ENCODE data around the gene TMEM79. TPM values are rescaled to one million over a fixed set of nuclear protein-coding genes. Genes with fewer than 3 reads are reported as not detected.

Gene TMEM79
- total RNA-seq, 4 donors from 2014 or later: 81.0 to 120 (median 97.5) TPM

DNA sequence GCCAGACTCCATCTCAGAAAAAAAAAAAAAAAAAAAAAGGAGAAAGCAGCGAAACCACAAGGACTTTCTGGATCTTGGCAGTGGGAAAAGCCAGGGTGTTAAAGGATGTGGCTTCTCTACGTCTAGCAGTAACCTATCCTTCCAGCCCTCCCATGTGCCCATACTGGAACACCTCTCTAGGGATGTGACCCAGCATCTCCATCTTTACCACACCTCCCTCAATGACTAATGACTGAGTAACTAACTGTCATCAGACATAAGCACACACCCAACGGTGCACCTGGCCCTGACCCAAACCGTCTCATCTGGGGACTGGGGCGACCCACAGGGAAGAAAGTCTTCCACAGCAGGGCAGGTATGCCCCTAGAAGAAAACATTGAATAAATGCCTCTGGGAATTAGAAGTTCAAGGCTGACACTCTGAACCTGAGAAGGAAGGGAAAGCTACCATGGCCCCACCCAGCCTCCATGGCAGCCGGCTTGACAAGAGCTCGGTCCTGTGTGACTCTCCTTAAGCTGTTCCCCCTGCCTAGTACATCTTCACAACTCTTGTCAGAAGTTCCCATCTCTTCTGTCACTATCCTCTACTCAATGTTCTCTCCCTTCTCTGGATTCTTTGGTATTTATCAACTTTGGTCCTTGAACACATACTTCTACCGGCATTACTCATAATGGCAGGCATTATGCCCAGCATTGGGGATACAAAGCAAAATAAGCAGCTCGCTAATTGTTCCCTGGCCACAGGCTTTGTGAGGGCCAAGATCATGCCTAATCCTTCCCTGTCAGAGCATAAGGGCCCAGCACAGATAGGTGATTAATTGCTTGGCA lies 21.5 kb upstream of the TMEM79 start:
- DNase-seq (ENCODE audit: low spot score in 2 of 2): no peak
- peaks cover 94% of the 10 kb centered on the region for H3K36me3 ChIP-seq
- no peak overlapping the region for H3K4me3 ChIP-seq
- H3K4me1 ChIP-seq: peaks cover 13% of the 10 kb centered on the region
- H3K27ac ChIP-seq: peak overlapping the region; percentile 45
- TF ChIP-seq POLR2AphosphoS5 (IDR thresholded peaks at IDR 0.05) (peak in 1 of 3 donors; percentile 35), EP300 (IDR thresholded peaks at IDR 0.05) (no peak), POLR2A (IDR thresholded peaks at IDR 0.05) (no peak)
- TF ChIP-seq, protein P1, sequence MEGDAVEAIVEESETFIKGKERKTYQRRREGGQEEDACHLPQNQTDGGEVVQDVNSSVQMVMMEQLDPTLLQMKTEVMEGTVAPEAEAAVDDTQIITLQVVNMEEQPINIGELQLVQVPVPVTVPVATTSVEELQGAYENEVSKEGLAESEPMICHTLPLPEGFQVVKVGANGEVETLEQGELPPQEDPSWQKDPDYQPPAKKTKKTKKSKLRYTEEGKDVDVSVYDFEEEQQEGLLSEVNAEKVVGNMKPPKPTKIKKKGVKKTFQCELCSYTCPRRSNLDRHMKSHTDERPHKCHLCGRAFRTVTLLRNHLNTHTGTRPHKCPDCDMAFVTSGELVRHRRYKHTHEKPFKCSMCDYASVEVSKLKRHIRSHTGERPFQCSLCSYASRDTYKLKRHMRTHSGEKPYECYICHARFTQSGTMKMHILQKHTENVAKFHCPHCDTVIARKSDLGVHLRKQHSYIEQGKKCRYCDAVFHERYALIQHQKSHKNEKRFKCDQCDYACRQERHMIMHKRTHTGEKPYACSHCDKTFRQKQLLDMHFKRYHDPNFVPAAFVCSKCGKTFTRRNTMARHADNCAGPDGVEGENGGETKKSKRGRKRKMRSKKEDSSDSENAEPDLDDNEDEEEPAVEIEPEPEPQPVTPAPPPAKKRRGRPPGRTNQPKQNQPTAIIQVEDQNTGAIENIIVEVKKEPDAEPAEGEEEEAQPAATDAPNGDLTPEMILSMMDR (IDR thresholded peaks at IDR 0.05): no peak
- no peaks in the 10 kb centered on the region for H3K27me3 ChIP-seq
- no peaks in the 10 kb centered on the region for H3K9me3 ChIP-seq
- WGBS: 54% methylated on average over 9 of the region's 9 CpGs

DNA sequence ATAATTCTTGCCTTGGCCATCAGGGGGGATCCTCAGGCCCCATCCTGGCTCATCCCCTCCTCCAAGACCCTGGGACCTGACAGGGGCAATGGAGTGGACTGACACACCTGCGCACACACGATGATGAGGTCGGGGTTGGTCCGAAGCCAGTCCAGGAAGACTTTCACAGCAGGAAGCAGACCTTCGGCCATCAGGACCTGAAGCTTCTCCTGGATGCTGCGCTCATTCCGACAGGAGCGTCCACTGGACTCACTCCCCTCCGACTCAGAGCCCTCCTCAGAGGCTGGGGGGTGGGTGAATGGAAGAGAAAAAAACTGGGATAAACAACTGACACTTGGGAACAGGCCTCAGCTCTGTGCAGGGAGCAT lies 20.9 kb upstream of the TMEM79 start:
- peaks cover 94% of the 10 kb centered on the region for H3K36me3 ChIP-seq
- 87% methylated on average over 9 of the region's 9 CpGs for WGBS
- H3K4me3 ChIP-seq: no peak overlapping the region
- no peaks in the 10 kb centered on the region for H3K27me3 ChIP-seq
- DNase-seq (ENCODE audit: low spot score in 2 of 2): no peak
- H3K4me1 ChIP-seq: peaks cover 13% of the 10 kb centered on the region
- peak overlapping the region; percentile 45 for H3K27ac ChIP-seq
- TF ChIP-seq POLR2AphosphoS5 (IDR thresholded peaks at IDR 0.05) (no peak), EP300 (IDR thresholded peaks at IDR 0.05) (no peak), POLR2A (IDR thresholded peaks at IDR 0.05) (no peak)
- TF ChIP-seq, protein P1 (IDR thresholded peaks at IDR 0.05): no peak
- H3K9me3 ChIP-seq: no peaks in the 10 kb centered on the region

DNA sequence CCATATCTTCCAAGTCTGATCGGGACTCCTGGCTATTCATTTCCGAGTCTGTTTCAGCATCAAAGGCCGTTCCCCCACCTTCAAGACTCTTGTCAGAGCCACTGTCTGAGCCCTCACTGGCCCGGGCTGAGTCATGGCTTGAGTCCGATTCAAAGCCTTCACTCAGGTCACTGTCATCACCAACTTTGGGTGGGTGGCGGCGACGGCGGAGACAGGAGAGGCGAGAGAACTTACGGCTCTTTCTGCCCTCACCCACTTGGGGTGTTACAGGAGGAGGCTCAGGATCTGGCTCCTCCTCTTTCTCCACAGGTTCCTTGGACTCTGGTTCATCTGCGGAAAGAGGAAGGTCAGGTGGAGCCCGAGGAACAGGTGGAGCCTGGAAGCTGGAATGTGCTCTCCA lies 18.1 kb upstream of the TMEM79 start:
- Histone ChIP-seq H3K36me3 (peaks cover 94% of the 10 kb centered on the region), H3K9me3 (no peaks in the 10 kb centered on the region), H3K4me3 (no peak overlapping the region), H3K27ac (no peak overlapping the region), H3K4me1 (peaks cover 8% of the 10 kb centered on the region), H3K27me3 (no peaks in the 10 kb centered on the region)
- 85% methylated on average over 13 of the region's 13 CpGs for WGBS
- TF ChIP-seq, protein P1 (IDR thresholded peaks at IDR 0.05): no peak
- no peak for TF ChIP-seq EP300 (IDR thresholded peaks at IDR 0.05)
- TF ChIP-seq POLR2A (IDR thresholded peaks at IDR 0.05): no peak
- no peak for TF ChIP-seq POLR2AphosphoS5 (IDR thresholded peaks at IDR 0.05)
- no peak for DNase-seq (ENCODE audit: low spot score in 2 of 2)

DNA sequence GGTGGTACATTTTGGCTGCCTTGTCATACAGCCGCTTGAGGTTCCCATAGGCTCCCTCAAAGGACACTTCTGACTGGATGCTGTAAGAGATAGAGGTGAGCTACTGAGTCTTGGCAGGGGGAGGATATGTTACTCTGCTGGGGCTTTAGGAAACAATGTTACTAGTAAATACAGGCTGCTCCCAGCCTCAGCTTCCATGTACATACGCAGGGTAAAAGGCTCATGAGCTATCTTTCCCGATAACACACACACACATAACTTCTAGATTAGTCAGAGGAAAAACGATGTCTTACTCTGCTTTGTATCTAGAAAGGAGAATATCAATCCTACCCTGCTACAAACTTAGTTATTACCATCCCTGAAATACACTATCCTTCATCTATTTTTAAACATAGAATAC lies 15.8 kb upstream of the TMEM79 start:
- Histone ChIP-seq H3K4me1 (no peaks in the 10 kb centered on the region), H3K36me3 (peaks cover 94% of the 10 kb centered on the region), H3K27ac (no peak overlapping the region), H3K4me3 (no peak overlapping the region), H3K9me3 (no peaks in the 10 kb centered on the region), H3K27me3 (no peaks in the 10 kb centered on the region)
- WGBS: 82% methylated on average over 4 of the region's 4 CpGs
- DNase-seq (ENCODE audit: low spot score in 2 of 2): no peak
- TF ChIP-seq EP300 (IDR thresholded peaks at IDR 0.05): no peak
- no peak for TF ChIP-seq POLR2A (IDR thresholded peaks at IDR 0.05)
- TF ChIP-seq POLR2AphosphoS5 (IDR thresholded peaks at IDR 0.05): no peak
- TF ChIP-seq, protein P1 (IDR thresholded peaks at IDR 0.05): no peak

DNA sequence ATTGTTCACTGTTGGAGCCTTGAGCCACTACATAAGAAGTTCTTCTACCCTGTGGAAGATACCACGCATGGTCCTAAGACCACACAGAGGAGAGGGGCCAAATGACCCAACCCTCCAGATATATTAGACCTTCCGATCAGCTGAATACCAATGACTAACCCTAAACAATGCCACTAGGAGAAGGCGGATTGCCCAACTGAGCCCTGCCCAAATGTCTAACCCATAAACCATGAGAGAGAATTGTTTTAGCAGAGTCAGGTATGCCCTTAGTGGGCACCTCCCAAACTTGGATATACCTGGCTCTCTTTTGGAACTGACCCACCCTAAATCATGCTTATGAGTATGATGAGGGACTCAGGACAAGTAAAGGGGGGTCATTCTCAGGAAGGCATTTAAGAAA lies 13.8 kb upstream of the TMEM79 start:
- TF ChIP-seq, protein P1 (IDR thresholded peaks at IDR 0.05): no peak
- TF ChIP-seq POLR2AphosphoS5 (IDR thresholded peaks at IDR 0.05) (no peak), POLR2A (IDR thresholded peaks at IDR 0.05) (no peak)
- H3K4me1 ChIP-seq: no peaks in the 10 kb centered on the region
- H3K36me3 ChIP-seq: peaks cover 99% of the 10 kb centered on the region
- no peak overlapping the region for H3K27ac ChIP-seq
- H3K27me3 ChIP-seq: no peaks in the 10 kb centered on the region
- no peak overlapping the region for H3K4me3 ChIP-seq
- 94% methylated on average over 3 of the region's 3 CpGs for WGBS
- no peak for DNase-seq (ENCODE audit: low spot score in 2 of 2)
- no peaks in the 10 kb centered on the region for H3K9me3 ChIP-seq

Data from suprapubic skin (tissue), 4 donors.